Fibroblast of villous mesenchyme (primary cell): ENCODE data around the gene DGKE. TPM values are rescaled to one million over a fixed set of nuclear protein-coding genes. Genes with fewer than 3 reads are reported as not detected.

Source experiments
- DNase-seq: peaks from one replicate; pipeline ENCODE4 v3.0.0-alpha.2; 2010; ENCODE audit warnings: low read depth
- H3K4me3 ChIP-seq: 2 replicates; pipeline ENCODE4 v1.5.1; 2011; ENCODE audit warnings: low read depth, mild to moderate bottlenecking, low read length
- CTCF ChIP-seq: IDR thresholded peaks from 2 replicates; pipeline ENCODE4 v1.5.1; 2012; ENCODE audit warnings: low read depth, mild to moderate bottlenecking, low read length; ENCODE audit not compliant: insufficient read depth
- total RNA-seq: library from RNA; depleted of rRNA; stranded (reverse); fragments of >200 nt; gene quantifications from 2 replicates; pipeline ENCODE4 v1.2.3, GENCODE V29; 2012

The DGKE gene
- total RNA-seq, 1 donor: 12.1 TPM

- no peak overlapping the region for H3K4me3 ChIP-seq
- no peak for TF ChIP-seq CTCF
- no peak for DNase-seq
Observed at GRCh38 chr17:56838687-56839086, 4.7 kb downstream of the DGKE start.

- no peak overlapping the region for H3K4me3 ChIP-seq
- TF ChIP-seq CTCF: no peak
- DNase-seq: no peak
Observed at GRCh38 chr17:56842577-56842976, 8.6 kb downstream of the DGKE start.

- TF ChIP-seq CTCF: no peak
- H3K4me3 ChIP-seq: no peak overlapping the region
- DNase-seq: no peak
Observed at GRCh38 chr17:56845934-56846333, 12.0 kb downstream of the DGKE start.

DNA sequence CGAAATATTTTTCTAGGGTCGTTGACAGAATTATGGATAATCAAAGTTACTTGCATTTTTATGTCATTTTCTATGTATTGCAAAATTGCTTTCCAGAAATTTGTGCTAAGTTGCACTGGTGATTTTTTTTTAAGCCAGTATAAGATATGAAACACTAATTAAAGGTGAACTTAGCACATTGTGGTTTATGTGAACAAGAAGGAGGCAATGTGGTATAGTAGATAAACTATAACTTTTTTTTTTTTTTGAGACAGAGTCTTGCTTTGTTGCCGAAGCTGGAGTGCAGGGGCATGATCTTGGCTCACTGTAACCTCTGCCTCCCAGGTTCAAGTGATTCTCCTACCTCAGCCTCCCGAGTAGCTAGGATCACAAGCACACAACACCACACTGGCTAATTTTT, 13.2 kb downstream of the DGKE start:
- DNase-seq: no peak
- H3K4me3 ChIP-seq: no peak overlapping the region
- TF ChIP-seq CTCF: no peak

DNA sequence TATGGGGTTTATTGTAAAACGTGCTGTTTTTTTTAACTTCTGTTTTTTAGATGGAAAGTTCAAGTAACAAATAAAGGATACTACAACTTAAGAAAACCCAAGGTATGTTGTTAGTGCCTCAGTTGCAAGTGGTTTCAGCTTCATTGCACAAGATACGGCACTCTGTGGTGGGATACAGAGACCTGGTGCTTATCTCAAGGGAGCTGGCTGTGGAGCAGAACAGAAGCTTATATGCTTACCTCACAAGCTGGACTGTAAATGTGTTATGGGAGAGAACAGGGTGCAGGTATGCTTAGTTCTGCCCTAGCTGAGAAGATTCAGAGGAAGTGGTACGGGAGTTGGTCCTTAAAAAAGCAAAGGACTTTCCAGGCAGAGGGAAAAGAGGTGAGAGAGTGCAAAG, 15.2 kb downstream of the DGKE start:
- DNase-seq: no peak
- no peak for TF ChIP-seq CTCF
- no peak overlapping the region for H3K4me3 ChIP-seq

DNA sequence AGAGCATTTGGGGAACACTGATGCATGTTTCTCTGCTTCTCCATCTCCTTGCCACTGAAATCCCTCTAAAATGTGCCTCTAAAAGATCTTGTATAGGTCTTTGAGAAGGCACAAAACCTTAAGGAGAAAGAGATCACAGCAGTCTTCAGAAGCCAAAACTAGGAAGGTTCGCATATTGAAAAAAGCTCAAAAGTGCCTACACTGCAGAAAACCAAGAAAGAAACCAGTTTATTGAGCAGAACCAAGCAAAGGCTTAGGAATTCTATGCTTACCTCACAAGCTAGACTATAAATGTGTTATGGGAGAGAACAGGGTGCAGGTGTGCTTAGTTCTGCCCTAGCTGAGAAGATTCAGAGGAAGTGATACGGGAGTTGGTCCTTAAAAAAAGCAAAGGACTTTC, 16.6 kb downstream of the DGKE start:
- no peak for TF ChIP-seq CTCF
- no peak for DNase-seq
- no peak overlapping the region for H3K4me3 ChIP-seq

- no peak for TF ChIP-seq CTCF
- no peak for DNase-seq
- no peak overlapping the region for H3K4me3 ChIP-seq
Observed at GRCh38 chr17:56851008-56851407, 17.1 kb downstream of the DGKE start.
